ENCODE measurements around the gene SLC35E3.

- TF ChIP-seq CTCF (IDR thresholded peaks at IDR 0.05; ENCODE audit: insufficient read depth, low read depth, low read length) (no peak), EZH2 (IDR thresholded peaks at IDR 0.05; ENCODE audit: insufficient read depth, low read length) (no peak)
Measured at GRCh38 chr12:68790952-68791234, 44.9 kb downstream of the SLC35E3 start.
